Caco-2 (cell line): ENCODE results near the gene ZNF804B. TPM values are rescaled to one million over a fixed set of nuclear protein-coding genes. Genes with fewer than 3 reads are reported as not detected.

ENCODE experiments used
- BruUV-seq: library from RNA; stranded (reverse); fragments of 400-500 nt; replicated peaks from 2 replicates; lab custom pipeline; 2021; lab: Mats Ljungman, UMichigan
- CTCF ChIA-PET: fragments of 300-600 bp; sonication (Branson Sonifier 250); formaldehyde crosslinking; loops from one replicate; lab custom pipeline; 2022; ENCODE audit warnings: antibody characterized with exemption; lab: Charles Lee
- POLR2A ChIA-PET: fragments of 300-600 bp; sonication (Branson Sonifier 250); formaldehyde crosslinking; loops from one replicate; lab custom pipeline; 2022; ENCODE audit warnings: antibody characterized with exemption; lab: Charles Lee
- DNase-seq, 2 experiments: peaks; one replicate each; pipeline versions ENCODE4 v3.0.0 to v3.0.0-alpha.2; 2020 to 2022
- H3K27me3 ChIP-seq: replicated peaks from 2 replicates; pipeline ENCODE4 v1.6.0; 2011; ENCODE audit warnings: low read length; ENCODE audit not compliant: control insufficient read depth, insufficient read depth
- H3K36me3 ChIP-seq: 2 replicates; pipeline ENCODE4 v1.5.1; 2011; ENCODE audit warnings: low read length; ENCODE audit not compliant: control insufficient read depth, insufficient read depth
- H3K4me1 ChIP-seq: fragments of 250-450 bp; sonication (Bioruptor Pico); 2 replicates; pipeline ENCODE4 v1.5.1; 2020; ENCODE audit warnings: mild to moderate bottlenecking
- H3K4me3 ChIP-seq: 2 replicates; pipeline ENCODE4 v1.5.1; 2011; ENCODE audit warnings: low read depth, mild to moderate bottlenecking, control low read depth, low read length
- H3K9me3 ChIP-seq: fragments of 250-450 bp; sonication (Bioruptor Pico); 2 replicates; pipeline ENCODE4 v1.5.1; 2020; ENCODE audit warnings: mild to moderate bottlenecking, moderate library complexity
- H3K27ac Mint-ChIP-seq: one replicate; pipeline ENCODE4 v1.8.0; 2022; ENCODE audit warnings: mixed read lengths; ENCODE audit not compliant: unreplicated experiment
- H3K27me3 Mint-ChIP-seq: one replicate; pipeline ENCODE4 v1.8.0; 2022; ENCODE audit warnings: mixed read lengths; ENCODE audit not compliant: insufficient read depth, unreplicated experiment
- H3K36me3 Mint-ChIP-seq: one replicate; pipeline ENCODE4 v1.8.0; 2022; ENCODE audit warnings: mild to moderate bottlenecking, mixed read lengths; ENCODE audit not compliant: insufficient read depth, unreplicated experiment
- H3K4me1 Mint-ChIP-seq: one replicate; pipeline ENCODE4 v1.8.0; 2022; ENCODE audit warnings: low read depth, mixed read lengths; ENCODE audit not compliant: unreplicated experiment
- H3K4me3 Mint-ChIP-seq: one replicate; pipeline ENCODE4 v1.8.0; 2022; ENCODE audit warnings: mild to moderate bottlenecking, moderate library complexity, mixed read lengths; ENCODE audit not compliant: unreplicated experiment
- H3K9me3 Mint-ChIP-seq: one replicate; pipeline ENCODE4 v1.8.0; 2022; ENCODE audit warnings: mixed read lengths; ENCODE audit not compliant: unreplicated experiment
- CTCF ChIP-seq, 2 experiments: fragments of 200-600 bp in 1 of 2; IDR thresholded peaks; 1 replicate in 1 of 2; 2 replicates in 1 of 2; pipeline versions ENCODE4 v1.5.1 to v1.8.0; 2011 to 2022; ENCODE audit warnings: antibody characterized with exemption in 1 of 2, control low read depth in 1 of 2, inconsistent platforms in 1 of 2, low read depth in 1 of 2, low read length in 1 of 2, mild to moderate bottlenecking in 1 of 2, moderate library complexity in 1 of 2; ENCODE audit not compliant: insufficient read depth in 1 of 2, severe bottlenecking in 1 of 2, unreplicated experiment in 1 of 2
- intact Hi-C: fragments of 100-400 bp; cut with micrococcal nuclease; formaldehyde crosslinking; loops from one replicate; pipeline ENCODE4 v1.10.0; 2022; ENCODE audit not compliant: unreplicated experiment
- total RNA-seq: library from RNA; stranded (reverse); gene quantifications from 2 replicates; pipeline ENCODE4 v1.2.3, GENCODE V29; 2022

ZNF804B gene
- total RNA-seq, 1 experiment from 2014 or later: not detected

- Mint-ChIP-seq H3K4me1 (no peaks in the 10 kb centered on the region), H3K4me3 (no peak overlapping the region), H3K27me3 (no peaks in the 10 kb centered on the region), H3K9me3 (no peaks in the 10 kb centered on the region), H3K27ac (no peak overlapping the region), H3K36me3 (no peaks in the 10 kb centered on the region)
- intact Hi-C loops: no loop called here
- Histone ChIP-seq H3K4me3 (no peak overlapping the region), H3K27me3 (no peaks in the 10 kb centered on the region), H3K9me3 (no peaks in the 10 kb centered on the region), H3K36me3 (no peaks in the 10 kb centered on the region), H3K4me1 (no peaks in the 10 kb centered on the region)
- no peak for TF ChIP-seq CTCF (IDR thresholded peaks at IDR 0.05; ENCODE audit: insufficient read depth in 1 of 2, low read depth in 1 of 2, low read length in 1 of 2, severe bottlenecking in 1 of 2, unreplicated experiment in 1 of 2)
- CTCF ChIA-PET: no interaction called here
- BruUV-seq: no TSS peak
- POLR2A ChIA-PET: no interaction called here
- DNase-seq: no peak
Observed at GRCh38 chr7:88851220-88851619, 91.7 kb downstream of the ZNF804B start.

- Mint-ChIP-seq H3K9me3 (no peaks in the 10 kb centered on the region), H3K4me1 (no peaks in the 10 kb centered on the region), H3K36me3 (no peaks in the 10 kb centered on the region), H3K4me3 (no peak overlapping the region), H3K27ac (no peak overlapping the region), H3K27me3 (no peaks in the 10 kb centered on the region)
- no peak for DNase-seq
- H3K4me1 ChIP-seq: no peaks in the 10 kb centered on the region
- ChIA-PET POLR2A (no interaction called here), CTCF (no interaction called here)
- no peak overlapping the region for H3K4me3 ChIP-seq
- no peak for TF ChIP-seq CTCF (IDR thresholded peaks at IDR 0.05; ENCODE audit: insufficient read depth in 1 of 2, low read depth in 1 of 2, low read length in 1 of 2, severe bottlenecking in 1 of 2, unreplicated experiment in 1 of 2)
- intact Hi-C loops: no loop called here
- no peaks in the 10 kb centered on the region for H3K9me3 ChIP-seq
- no peaks in the 10 kb centered on the region for H3K27me3 ChIP-seq
- no TSS peak for BruUV-seq
- H3K36me3 ChIP-seq: no peaks in the 10 kb centered on the region
Observed at GRCh38 chr7:88859288-88859687, 99.8 kb downstream of the ZNF804B start.

- BruUV-seq: no TSS peak
- H3K36me3 ChIP-seq: no peaks in the 10 kb centered on the region
- intact Hi-C loops: no loop called here
- ChIA-PET POLR2A (no interaction called here), CTCF (no interaction called here)
- Mint-ChIP-seq H3K4me1 (no peaks in the 10 kb centered on the region), H3K9me3 (no peaks in the 10 kb centered on the region), H3K27ac (no peak overlapping the region), H3K4me3 (no peak overlapping the region), H3K36me3 (no peaks in the 10 kb centered on the region), H3K27me3 (no peaks in the 10 kb centered on the region)
- TF ChIP-seq CTCF (IDR thresholded peaks at IDR 0.05; ENCODE audit: insufficient read depth in 1 of 2, low read depth in 1 of 2, low read length in 1 of 2, severe bottlenecking in 1 of 2, unreplicated experiment in 1 of 2): no peak
- no peak for DNase-seq
- no peaks in the 10 kb centered on the region for H3K27me3 ChIP-seq
- no peaks in the 10 kb centered on the region for H3K4me1 ChIP-seq
- H3K9me3 ChIP-seq: no peaks in the 10 kb centered on the region
- H3K4me3 ChIP-seq: no peak overlapping the region
Observed at GRCh38 chr7:88866265-88866863, 106.9 kb downstream of the ZNF804B start.
